OCI-LY3 (cell line): ENCODE results near the gene DNAH7.

Experiments
- H2AFZ ChIP-seq: fragments of 200-600, 300-600 bp; shearing (Covaris generic); 2 replicates; pipeline ENCODE4 v1.6.0; 2014; ENCODE audit warnings: antibody characterized with exemption, low read depth, low read length
- H3K27ac ChIP-seq: fragments of 200-600, 300-600 bp; sonication (generic); 2 replicates; pipeline ENCODE4 v1.5.1; 2014; ENCODE audit warnings: mild to moderate bottlenecking, low read length, moderate library complexity, mixed read lengths
- H3K27me3 ChIP-seq: fragments of 200-600, 300-600 bp; sonication (generic); 2 replicates; pipeline ENCODE4 v1.6.1; 2014; ENCODE audit warnings: low read depth, low read length, mixed read lengths
- H3K36me3 ChIP-seq: fragments of 200-600, 300-600 bp; sonication (generic); replicated peaks from 2 replicates; pipeline ENCODE3; 2014; ENCODE audit warnings: low read depth, low read length, mixed read lengths
- H3K4me1 ChIP-seq: fragments of 300-600, 200-600 bp; sonication (generic); 2 replicates; pipeline ENCODE4 v1.6.1; 2014; ENCODE audit warnings: low read length, mixed read lengths
- H3K4me2 ChIP-seq: fragments of 200-600, 300-600 bp; sonication (generic); 2 replicates; pipeline ENCODE4 v1.6.1; 2014; ENCODE audit warnings: low read length, mixed read lengths
- H3K4me3 ChIP-seq: fragments of 300-600, 200-600 bp; sonication (generic); 2 replicates; pipeline ENCODE4 v1.5.1; 2014; ENCODE audit warnings: antibody characterized with exemption, mild to moderate bottlenecking, low read length, moderate library complexity
- H3K79me2 ChIP-seq: fragments of 300-600, 200-600 bp; shearing (Covaris generic); 2 replicates; pipeline ENCODE4 v1.6.1; 2014; ENCODE audit warnings: mild to moderate bottlenecking, low read length, mixed read lengths
- H3K9ac ChIP-seq: fragments of 300-600, 200-600 bp; shearing (Covaris generic); 2 replicates; pipeline ENCODE4 v1.6.0; 2014; ENCODE audit warnings: mild to moderate bottlenecking, low read length, moderate library complexity
- H3K9me3 ChIP-seq: fragments of 200-600, 300-600 bp; shearing (Covaris generic); 2 replicates; pipeline ENCODE4 v1.6.1; 2014; ENCODE audit warnings: low read length, mixed read lengths; ENCODE audit not compliant: insufficient read depth
- H4K20me1 ChIP-seq: fragments of 200-600, 300-600 bp; sonication (generic); 2 replicates; pipeline ENCODE4 v1.6.1; 2016; ENCODE audit warnings: low read length, mixed read lengths; ENCODE audit not compliant: insufficient read depth
- EZH2phosphoT487 ChIP-seq: fragments of 200-600 bp; shearing (Covaris generic); IDR thresholded peaks from 2 replicates; pipeline ENCODE4 v1.6.1; 2018; ENCODE audit warnings: antibody characterized with exemption, mixed run types, low read depth
- TF ChIP-seq, protein P1 (sequence below): fragments of 200-600, 300-600 bp; sonication (generic); IDR thresholded peaks from 2 replicates; pipeline ENCODE4 v1.5.1; 2014; ENCODE audit warnings: antibody characterized with exemption, low read length, low read depth

The DNAH7 gene

DNA sequence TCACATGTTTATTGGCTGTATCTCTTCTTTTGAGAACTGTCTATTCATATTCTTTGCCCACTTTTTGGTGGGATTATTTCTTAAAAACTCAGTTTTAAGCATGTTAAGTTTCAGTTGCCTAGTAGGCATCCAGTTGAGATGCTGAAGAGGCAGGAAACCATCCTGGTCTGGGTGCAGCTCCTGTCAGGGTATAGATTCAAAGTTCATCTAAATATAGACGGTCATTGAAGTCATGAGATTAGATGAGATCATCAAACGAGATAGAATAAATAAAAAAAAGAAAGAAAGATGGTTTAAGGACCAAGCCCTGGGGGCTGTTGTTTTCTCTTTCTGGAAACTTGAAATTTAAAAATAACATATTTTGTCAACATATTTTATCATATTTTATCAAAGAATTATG is 9.2 kb upstream of the DNAH7 start:
- Histone ChIP-seq H2AFZ (no peak overlapping the region), H3K9ac (no peak overlapping the region), H3K4me2 (no peak overlapping the region), H3K9me3 (0 out of 2 replicates have a peak, but pooled peaks cover 6% of the 10 kb centered on the region), H3K36me3 (no peaks in the 10 kb centered on the region), H3K27ac (no peak overlapping the region), H3K4me1 (peaks cover 13% of the 10 kb centered on the region), H3K4me3 (no peak overlapping the region), H4K20me1 (no peaks in the 10 kb centered on the region), H3K79me2 (no peaks in the 10 kb centered on the region), H3K27me3 (peaks cover 3% of the 10 kb centered on the region; the same call in 1 of the 2 replicates)
- TF ChIP-seq, protein P1, sequence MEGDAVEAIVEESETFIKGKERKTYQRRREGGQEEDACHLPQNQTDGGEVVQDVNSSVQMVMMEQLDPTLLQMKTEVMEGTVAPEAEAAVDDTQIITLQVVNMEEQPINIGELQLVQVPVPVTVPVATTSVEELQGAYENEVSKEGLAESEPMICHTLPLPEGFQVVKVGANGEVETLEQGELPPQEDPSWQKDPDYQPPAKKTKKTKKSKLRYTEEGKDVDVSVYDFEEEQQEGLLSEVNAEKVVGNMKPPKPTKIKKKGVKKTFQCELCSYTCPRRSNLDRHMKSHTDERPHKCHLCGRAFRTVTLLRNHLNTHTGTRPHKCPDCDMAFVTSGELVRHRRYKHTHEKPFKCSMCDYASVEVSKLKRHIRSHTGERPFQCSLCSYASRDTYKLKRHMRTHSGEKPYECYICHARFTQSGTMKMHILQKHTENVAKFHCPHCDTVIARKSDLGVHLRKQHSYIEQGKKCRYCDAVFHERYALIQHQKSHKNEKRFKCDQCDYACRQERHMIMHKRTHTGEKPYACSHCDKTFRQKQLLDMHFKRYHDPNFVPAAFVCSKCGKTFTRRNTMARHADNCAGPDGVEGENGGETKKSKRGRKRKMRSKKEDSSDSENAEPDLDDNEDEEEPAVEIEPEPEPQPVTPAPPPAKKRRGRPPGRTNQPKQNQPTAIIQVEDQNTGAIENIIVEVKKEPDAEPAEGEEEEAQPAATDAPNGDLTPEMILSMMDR = no peak
- TF ChIP-seq EZH2phosphoT487 = no peak

DNA sequence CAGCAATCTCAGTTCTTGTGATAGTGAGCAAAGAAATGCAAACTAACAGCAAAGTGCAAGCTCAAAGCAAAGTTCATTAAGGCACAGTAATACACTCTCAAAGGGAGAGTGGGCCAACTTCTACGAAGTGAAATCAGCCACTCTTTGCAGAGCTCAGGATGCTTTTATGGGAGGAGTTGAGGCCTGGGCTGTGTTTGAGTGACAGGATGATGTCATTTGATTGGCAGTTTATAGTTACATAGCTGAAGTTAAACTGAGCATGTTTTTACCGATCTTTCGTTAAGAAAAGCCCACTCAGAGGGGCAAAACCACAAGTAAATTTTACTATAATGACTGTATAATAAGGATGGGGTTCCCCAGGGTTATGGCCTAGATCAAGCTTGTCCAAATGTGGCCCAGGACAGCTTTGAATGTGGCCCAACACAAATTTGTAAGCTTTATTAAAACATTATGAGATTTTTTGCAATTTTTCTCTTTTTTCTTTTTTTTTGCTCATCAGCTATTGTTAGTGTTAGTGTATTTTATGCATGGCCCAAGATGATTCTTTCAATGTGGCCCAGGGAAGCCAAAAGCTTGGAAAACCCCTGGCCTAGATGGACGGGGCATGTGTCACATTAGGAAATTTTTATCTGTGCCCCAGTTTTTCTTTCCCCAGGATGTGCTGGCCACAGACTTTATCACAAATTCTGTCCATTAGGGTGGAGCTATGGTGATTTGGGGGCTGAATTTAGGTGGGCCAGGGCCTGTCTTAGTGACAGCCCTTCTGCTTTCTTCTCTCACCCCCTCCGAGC is 8.3 kb upstream of the DNAH7 start:
- Histone ChIP-seq H3K4me3 (no peak overlapping the region), H3K4me1 (peaks cover 13% of the 10 kb centered on the region), H3K27me3 (peaks cover 3% of the 10 kb centered on the region; the same call in 1 of the 2 replicates), H4K20me1 (no peaks in the 10 kb centered on the region), H3K9ac (no peak overlapping the region), H2AFZ (no peak overlapping the region), H3K27ac (no peak overlapping the region), H3K79me2 (no peaks in the 10 kb centered on the region), H3K4me2 (no peak overlapping the region), H3K36me3 (no peaks in the 10 kb centered on the region), H3K9me3 (no peaks in the 10 kb centered on the region)
- TF ChIP-seq, protein P1 = no peak
- no peak for TF ChIP-seq EZH2phosphoT487

DNA sequence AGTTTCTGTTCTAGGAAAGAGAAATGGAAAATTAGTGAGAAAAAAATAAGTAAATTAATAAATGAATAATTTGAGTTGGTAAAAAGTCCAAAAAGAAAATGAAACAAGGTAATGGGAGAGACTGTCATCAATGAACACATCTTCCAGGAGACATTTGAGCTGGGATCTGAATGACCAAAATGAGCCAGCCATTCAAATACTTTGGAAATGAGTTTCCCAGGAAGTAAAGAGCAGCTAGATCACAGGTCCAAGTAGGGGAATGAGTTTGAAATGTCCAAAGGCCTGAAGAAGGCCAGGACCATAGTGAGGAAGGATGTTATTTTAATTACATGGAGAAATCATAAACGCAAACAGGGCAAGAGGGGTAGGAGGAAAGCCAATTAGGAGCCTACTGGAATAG is 6.6 kb upstream of the DNAH7 start:
- Histone ChIP-seq H3K79me2 (no peaks in the 10 kb centered on the region), H3K9ac (no peak overlapping the region), H3K4me1 (peaks cover 8% of the 10 kb centered on the region), H4K20me1 (no peaks in the 10 kb centered on the region), H3K27ac (no peak overlapping the region), H3K4me2 (no peak overlapping the region), H2AFZ (no peak overlapping the region), H3K9me3 (no peaks in the 10 kb centered on the region), H3K36me3 (no peaks in the 10 kb centered on the region), H3K4me3 (no peak overlapping the region), H3K27me3 (peaks cover 9% of the 10 kb centered on the region; the same call in 1 of the 2 replicates)
- TF ChIP-seq EZH2phosphoT487 = no peak
- TF ChIP-seq, protein P1 = no peak

DNA sequence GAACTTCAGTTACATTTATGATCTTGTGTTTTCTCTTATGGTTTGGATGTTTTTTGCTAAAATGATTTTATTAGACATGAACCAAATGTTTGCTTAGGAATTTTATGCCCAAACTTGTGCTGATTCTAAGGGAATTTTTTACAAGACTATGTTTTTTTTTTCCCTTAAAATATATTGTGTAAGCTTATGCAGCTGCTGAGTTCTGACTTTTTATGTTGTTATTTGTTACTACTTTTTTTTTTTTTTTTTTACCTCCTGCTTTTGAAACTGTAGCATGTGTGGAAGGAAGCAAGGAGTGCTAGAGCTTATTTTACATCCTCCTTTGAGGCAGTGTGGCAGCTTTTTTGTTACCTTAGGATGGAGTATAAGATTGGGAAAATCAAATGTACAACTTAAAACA is 6.0 kb upstream of the DNAH7 start:
- H3K4me2 ChIP-seq = no peak overlapping the region

More for the DNA sequence above, 6.0 kb upstream of the DNAH7 start:
- Histone ChIP-seq H3K9me3 (no peaks in the 10 kb centered on the region), H3K4me3 (no peak overlapping the region), H4K20me1 (no peaks in the 10 kb centered on the region), H3K9ac (no peak overlapping the region), H3K79me2 (no peaks in the 10 kb centered on the region), H2AFZ (no peak overlapping the region), H3K27me3 (peaks cover 9% of the 10 kb centered on the region; the same call in 1 of the 2 replicates), H3K36me3 (no peaks in the 10 kb centered on the region), H3K27ac (no peak overlapping the region), H3K4me1 (peaks cover 3% of the 10 kb centered on the region; the same call in 1 of the 2 replicates)
- no peak for TF ChIP-seq EZH2phosphoT487
- TF ChIP-seq, protein P1 = no peak
